Heart left ventricle (tissue), 13 donors: ENCODE results near the gene CACNA2D1.

Experiments used
- CTCF ChIP-seq, 12 donors: fragments of 200-600 bp; sonication (generic) in 4 of 12; IDR thresholded peaks; one replicate each; pipeline versions ENCODE4 v1.5.0 to v1.8.0; 2018 to 2022; ENCODE audit warnings: antibody characterized with exemption in 12 of 12, mild to moderate bottlenecking in 5 of 12
- POLR2A ChIP-seq, 2 donors: fragments of 450-650 bp; IDR thresholded peaks; one replicate each; pipeline ENCODE4 v1.6.1; 2017; ENCODE audit warnings: antibody characterized with exemption in 2 of 2, mild to moderate bottlenecking in 2 of 2, moderate library complexity in 2 of 2
- donor health status: ischemic (EF 13 %, LVEDD 7.1; RV severe dilation, severe dysfunction).
- donor health status: DM: no; HTN: yes; CAD: no.
- donor health status: DM: no; HTN: no; CAD: no.
- donor health status: ischemic (EF 25% LVEDD 6.9; RV normal size, moderate dysfunction).
- donor health status: ischemic (EF 25% LVEDD 5.7; RV mildly dilated, moderate dysfunction).
- donor health status: ischemic (EF 35%, LVEDD 5.7; RV mildly dilated, moderate dysfunction).
- donor health status: nonischemic (EF 11% LVEDD 7.7; RV severe dilation, severe dysfunction).
- donor health status: DM: yes; HTN: yes; CAD: no.
- donor health status: PGD.
- donor health status: ischemic (EF 29% LVEDD 5.4; RV normal size, mild dysfunction).
- donor health status: nonischemic (EF 23%, LVEDD 6.1; RV moderate dilation, normal function).

GRCh38 chr7:81937091-81937490 is 506.5 kb downstream of the CACNA2D1 start:
- no peak for TF ChIP-seq CTCF (IDR thresholded peaks at IDR 0.05)
- no peak for TF ChIP-seq POLR2A (IDR thresholded peaks at IDR 0.05)
